ENCODE results near the gene EPHA3. TPM values are rescaled to one million over a fixed set of nuclear protein-coding genes. Genes with fewer than 3 reads are reported as not detected.

Gene EPHA3
- total RNA-seq: 15.1 and 15.3 TPM in 2 replicates
- polyA plus RNA-seq: 0.62 and 3.0 TPM in 2 replicates

DNA sequence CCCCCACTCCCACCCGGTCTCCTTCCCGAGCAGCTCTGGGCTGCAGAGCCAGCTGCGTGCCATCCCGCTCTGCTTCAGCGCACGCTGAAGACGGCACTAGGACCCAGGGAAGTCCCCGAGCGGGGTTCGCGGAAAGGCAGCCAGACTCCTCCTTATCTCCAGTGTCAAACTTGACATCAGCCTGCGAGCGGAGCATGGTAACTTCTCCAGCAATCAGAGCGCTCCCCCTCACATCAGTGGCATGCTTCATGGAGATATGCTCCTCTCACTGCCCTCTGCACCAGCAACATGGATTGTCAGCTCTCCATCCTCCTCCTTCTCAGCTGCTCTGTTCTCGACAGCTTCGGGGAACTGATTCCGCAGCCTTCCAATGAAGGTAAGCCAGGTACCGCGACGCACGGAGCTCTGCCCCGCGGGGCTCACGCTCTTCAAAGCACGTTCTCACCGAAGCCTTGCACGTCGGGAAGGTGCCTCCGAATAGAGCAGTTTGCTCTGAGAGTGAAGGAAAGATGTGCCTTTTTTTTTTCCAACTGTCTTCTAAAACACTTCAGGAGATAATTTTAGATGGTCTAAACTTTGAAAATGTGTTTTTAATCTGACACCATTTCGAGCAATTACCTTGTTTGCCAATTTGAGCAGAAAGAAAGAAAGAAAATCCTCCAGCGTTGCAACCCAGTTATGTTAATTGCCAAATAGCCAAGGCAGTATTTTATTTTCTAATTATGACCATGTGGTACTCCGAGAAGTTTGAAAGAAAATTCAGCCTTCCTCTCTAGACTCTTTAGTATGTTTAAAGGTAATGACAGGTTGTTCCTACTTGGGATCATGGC, at the start of gene EPHA3:
Gene EPHA3, plus strand, starts transcription at position 161 of the 830 bp plus-strand sequence. Its CDS starts 128 bp downstream, at position 289.
- no peaks in the 10 kb centered on the region for H3K36me3 ChIP-seq (replicated peaks; ENCODE audit: insufficient read depth, low read depth)
- WGBS (ENCODE audit: low lambda C conversion rate, missing lambda C conversion rate): 2% methylated on average over 32 of the region's 32 CpGs
- no peaks in the 10 kb centered on the region for H3K9me3 ChIP-seq (ENCODE audit: low read depth)
- H3K79me2 ChIP-seq: no peaks in the 10 kb centered on the region
- H2AFZ ChIP-seq: peak within 1 kb of the TSS; percentile 72
- H3K4me1 ChIP-seq (ENCODE audit: insufficient read depth): no peaks in the 10 kb centered on the region
- no peaks in the 10 kb centered on the region for H3K9me2 ChIP-seq (replicated peaks; ENCODE audit: insufficient read depth)
- no peak for TF ChIP-seq EZH2 (IDR thresholded peaks at IDR 0.05; ENCODE audit: borderline replicate concordance)
- no peak for TF ChIP-seq CTCF (IDR thresholded peaks at IDR 0.05; ENCODE audit: poor library complexity)
- TF ChIP-seq EZH2phosphoT487 (IDR thresholded peaks at IDR 0.05; ENCODE audit: low read depth, severe bottlenecking, unreplicated experiment): no peak
- peak; percentile 73 for DNase-seq (ENCODE audit: low spot score)
- no peaks in the 10 kb centered on the region for H4K20me1 ChIP-seq (ENCODE audit: insufficient read depth, poor library complexity, severe bottlenecking)
- peaks cover 35% of the 10 kb centered on the region for H3K27me3 ChIP-seq
- peak within 1 kb of the TSS; percentile 86 for H3K4me2 ChIP-seq
- H3K27ac ChIP-seq: no peak within 1 kb of the TSS
- peak within 1 kb of the TSS; percentile 53 for H3K4me3 ChIP-seq

DNA sequence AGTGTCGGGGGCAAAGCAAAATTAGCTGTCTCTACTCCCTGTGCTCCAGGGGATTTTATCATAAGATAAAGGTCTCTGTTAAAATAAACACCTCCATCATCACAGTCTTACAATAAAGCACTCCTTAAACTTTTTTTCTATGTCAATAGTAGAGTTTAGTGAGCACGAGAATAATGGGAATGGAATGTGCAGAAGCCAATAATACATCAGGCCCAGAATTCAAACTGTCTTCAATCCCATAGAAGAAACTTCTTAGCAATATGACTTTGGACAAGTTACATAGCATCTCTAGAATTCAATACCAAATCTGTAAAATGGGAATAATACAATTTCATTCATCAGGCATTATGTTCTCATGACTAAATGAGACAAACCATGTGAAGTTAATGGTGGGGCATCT, 49.0 kb upstream of the EPHA3 start:
- 62% methylated on average over 2 of the region's 2 CpGs for WGBS (ENCODE audit: low lambda C conversion rate, missing lambda C conversion rate)

DNA sequence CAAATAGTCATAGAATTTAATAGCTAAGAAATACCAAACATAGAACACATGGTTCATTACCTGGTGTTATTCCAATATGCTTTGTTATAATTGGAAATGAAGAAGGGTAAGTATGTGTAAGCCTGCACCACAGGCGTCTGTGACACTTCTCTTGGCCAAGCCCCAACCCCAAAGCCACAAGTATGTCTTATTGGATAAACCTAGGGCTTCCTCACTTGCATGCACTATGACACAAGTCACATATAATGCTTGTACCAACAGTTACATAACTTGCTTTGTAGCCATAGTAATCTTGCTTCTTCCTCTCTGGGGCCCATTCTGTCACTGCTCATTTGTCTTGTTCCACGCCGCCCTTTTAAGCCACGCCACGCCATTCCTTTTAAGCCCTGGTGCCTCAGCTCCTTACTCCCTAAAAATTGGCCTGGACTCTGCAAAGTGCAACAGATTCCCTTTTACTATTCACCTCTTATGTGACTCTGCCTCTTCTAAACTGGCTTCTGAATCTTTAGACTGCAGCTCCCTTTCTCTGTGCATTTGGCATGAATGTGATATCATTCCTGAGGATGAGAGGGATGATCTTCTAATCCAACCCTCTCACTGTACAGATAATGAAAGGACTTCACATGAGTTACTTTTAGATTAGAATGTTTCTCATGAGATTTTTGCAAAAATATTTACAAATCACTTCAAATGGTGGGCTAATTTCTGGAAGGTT, 48.1 kb upstream of the EPHA3 start:
- Histone ChIP-seq H4K20me1 (ENCODE audit: insufficient read depth, poor library complexity, severe bottlenecking) (no peaks in the 10 kb centered on the region), H3K9me2 (replicated peaks; ENCODE audit: insufficient read depth) (no peaks in the 10 kb centered on the region), H3K4me2 (no peak overlapping the region), H3K27me3 (no peaks in the 10 kb centered on the region), H2AFZ (no peak overlapping the region), H3K27ac (no peak overlapping the region), H3K79me2 (no peaks in the 10 kb centered on the region), H3K4me3 (no peak overlapping the region), H3K36me3 (replicated peaks; ENCODE audit: insufficient read depth, low read depth) (no peaks in the 10 kb centered on the region), H3K4me1 (ENCODE audit: insufficient read depth) (no peaks in the 10 kb centered on the region), H3K9me3 (ENCODE audit: low read depth) (no peaks in the 10 kb centered on the region)
- TF ChIP-seq EZH2 (IDR thresholded peaks at IDR 0.05; ENCODE audit: borderline replicate concordance) (no peak), EZH2phosphoT487 (IDR thresholded peaks at IDR 0.05; ENCODE audit: low read depth, severe bottlenecking, unreplicated experiment) (no peak), CTCF (IDR thresholded peaks at IDR 0.05; ENCODE audit: poor library complexity) (no peak)
- no peak for DNase-seq (ENCODE audit: low spot score)
- 77% methylated on average over 5 of the region's 5 CpGs for WGBS (ENCODE audit: low lambda C conversion rate, missing lambda C conversion rate)

More for the DNA sequence above, 49.0 kb upstream of the EPHA3 start:
- Histone ChIP-seq H3K27me3 (no peaks in the 10 kb centered on the region), H4K20me1 (ENCODE audit: insufficient read depth, poor library complexity, severe bottlenecking) (no peaks in the 10 kb centered on the region), H3K27ac (no peak overlapping the region), H3K36me3 (replicated peaks; ENCODE audit: insufficient read depth, low read depth) (no peaks in the 10 kb centered on the region), H3K9me3 (ENCODE audit: low read depth) (no peaks in the 10 kb centered on the region), H3K79me2 (no peaks in the 10 kb centered on the region), H3K9me2 (replicated peaks; ENCODE audit: insufficient read depth) (no peaks in the 10 kb centered on the region), H3K4me3 (no peak overlapping the region), H2AFZ (no peak overlapping the region), H3K4me2 (no peak overlapping the region), H3K4me1 (ENCODE audit: insufficient read depth) (no peaks in the 10 kb centered on the region)
- no peak for TF ChIP-seq CTCF (IDR thresholded peaks at IDR 0.05; ENCODE audit: poor library complexity)
- no peak for TF ChIP-seq EZH2 (IDR thresholded peaks at IDR 0.05; ENCODE audit: borderline replicate concordance)
- no peak for TF ChIP-seq EZH2phosphoT487 (IDR thresholded peaks at IDR 0.05; ENCODE audit: low read depth, severe bottlenecking, unreplicated experiment)
- no peak for DNase-seq (ENCODE audit: low spot score)
